Germinal center (tissue), 1 donor: Measurements from ENCODE around the gene FBXO28.
"Not testable (repeated sequence)": the region's sequence is repeated elsewhere in the genome, so short reads cannot be mapped to it uniquely, and the experiment has no call there.

Experiments used
- DNase-seq: peaks from one replicate; pipeline ENCODE4 v3.0.0; 2012; ENCODE audit warnings: mixed read lengths, low spot score

FBXO28 gene

DNA sequence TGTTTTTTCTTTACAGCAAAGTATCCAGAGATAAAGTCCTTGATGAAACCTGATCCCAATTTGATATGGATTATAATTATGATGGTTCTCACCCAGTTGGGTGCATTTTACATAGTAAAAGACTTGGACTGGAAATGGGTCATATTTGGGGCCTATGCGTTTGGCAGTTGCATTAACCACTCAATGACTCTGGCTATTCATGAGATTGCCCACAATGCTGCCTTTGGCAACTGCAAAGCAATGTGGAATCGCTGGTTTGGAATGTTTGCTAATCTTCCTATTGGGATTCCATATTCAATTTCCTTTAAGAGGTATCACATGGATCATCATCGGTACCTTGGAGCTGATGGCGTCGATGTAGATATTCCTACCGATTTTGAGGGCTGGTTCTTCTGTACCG lies 75.7 kb downstream of the FBXO28 start:
- no peak for DNase-seq

- DNase-seq: no peak
Observed at GRCh38 chr1:224192082-224192788, 78.3 kb downstream of the FBXO28 start.

- DNase-seq: no peak
Observed at GRCh38 chr1:224193319-224193966, 79.5 kb downstream of the FBXO28 start.

- DNase-seq: no peak
Observed at GRCh38 chr1:224196813-224197600, 83.1 kb downstream of the FBXO28 start.

GRCh38 chr1:224198572-224198971 lies 84.7 kb downstream of the FBXO28 start:
- DNase-seq: no peak

GRCh38 chr1:224199679-224200078 lies 85.8 kb downstream of the FBXO28 start:
- DNase-seq: no peak

DNA sequence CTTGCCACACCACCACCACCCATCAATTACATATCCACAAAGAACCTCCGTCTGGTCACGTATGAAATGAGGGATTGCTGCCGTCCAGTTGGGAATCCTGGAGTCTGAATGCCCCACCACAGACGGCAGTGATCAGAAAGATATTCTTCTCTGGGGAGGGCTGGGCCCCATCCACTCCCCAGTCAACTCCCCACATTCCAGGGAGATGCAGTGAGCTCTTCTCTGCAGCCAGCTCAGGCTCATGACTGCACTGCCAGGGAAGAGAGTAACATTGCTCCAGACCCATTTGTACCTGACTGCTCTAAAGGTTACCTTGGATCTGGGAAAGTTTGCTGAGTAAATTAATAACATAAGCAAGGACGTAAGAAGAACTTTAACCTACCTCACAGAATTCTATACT lies 87.5 kb downstream of the FBXO28 start:
- DNase-seq: no peak

DNA sequence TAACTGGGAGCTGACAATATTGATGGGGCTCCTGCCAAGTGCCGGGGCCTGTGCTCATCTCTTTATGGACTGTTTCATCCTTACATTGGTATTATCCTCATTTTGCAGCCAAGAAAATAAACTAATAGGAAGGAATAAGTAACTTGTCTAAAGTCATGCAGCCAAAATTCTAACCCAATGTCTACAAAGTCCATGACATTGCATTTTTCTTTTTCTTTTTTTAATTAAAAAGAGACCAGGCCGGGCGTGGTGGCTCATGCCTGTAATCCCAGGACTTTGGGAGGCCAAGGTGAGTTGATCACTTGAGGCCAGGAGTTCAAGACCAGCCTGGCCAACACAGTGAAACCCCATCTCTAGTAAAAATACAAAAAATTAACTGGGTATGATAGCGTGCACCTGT lies 87.9 kb downstream of the FBXO28 start:
- no peak for DNase-seq

GRCh38 chr1:224203243-224204016 lies 89.5 kb downstream of the FBXO28 start:
- DNase-seq: peak; percentile 53

DNA sequence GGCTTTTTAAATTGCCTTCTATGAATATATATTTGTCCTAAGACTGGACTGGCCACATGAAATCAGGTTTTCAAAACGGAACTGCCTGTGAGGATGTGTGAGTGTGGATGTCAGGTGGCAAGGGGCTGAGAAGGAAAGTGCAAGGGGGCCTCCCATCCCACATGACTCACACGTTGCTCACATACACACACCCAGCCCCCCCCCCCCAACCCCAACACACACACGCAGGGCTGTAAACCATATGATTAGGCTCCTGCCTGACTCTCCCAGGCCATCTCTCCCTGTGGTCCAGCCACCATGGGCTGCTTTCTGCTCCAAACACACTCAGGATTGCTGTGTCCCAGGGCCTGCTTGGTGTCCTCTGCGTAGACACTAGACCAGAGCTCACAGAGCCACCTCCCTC lies 91.5 kb downstream of the FBXO28 start:
- DNase-seq: no peak

DNA sequence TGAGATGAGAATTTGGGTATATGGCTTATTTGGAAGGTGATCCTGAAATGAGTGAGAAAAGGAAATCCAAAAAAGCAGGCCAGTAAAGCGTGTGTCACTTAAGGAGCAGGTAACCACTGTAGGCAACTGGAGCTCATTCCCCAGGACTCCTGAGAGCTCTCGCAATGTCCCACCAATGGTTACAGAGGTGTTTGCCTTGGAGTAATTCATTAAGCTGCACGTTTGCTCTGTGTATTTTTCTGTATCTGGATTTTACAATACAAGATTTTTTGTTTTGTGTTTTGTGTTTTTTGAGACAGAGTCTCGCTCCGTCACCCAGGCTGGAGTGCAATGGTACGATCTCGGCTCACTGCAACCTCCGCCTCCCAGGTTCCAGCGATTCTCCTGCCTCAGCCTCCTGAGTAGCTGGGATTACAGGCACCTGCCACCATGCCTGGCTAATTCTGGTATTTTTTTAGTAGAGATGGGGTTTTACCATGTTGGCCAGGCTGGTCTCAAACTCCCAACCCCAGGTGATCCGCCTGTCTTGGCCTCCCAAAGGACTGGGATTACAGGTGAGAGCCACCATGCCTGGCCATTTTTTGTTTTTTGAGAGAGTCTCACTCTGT lies 92.1 kb downstream of the FBXO28 start:
- not testable (repeated sequence) for DNase-seq

DNA sequence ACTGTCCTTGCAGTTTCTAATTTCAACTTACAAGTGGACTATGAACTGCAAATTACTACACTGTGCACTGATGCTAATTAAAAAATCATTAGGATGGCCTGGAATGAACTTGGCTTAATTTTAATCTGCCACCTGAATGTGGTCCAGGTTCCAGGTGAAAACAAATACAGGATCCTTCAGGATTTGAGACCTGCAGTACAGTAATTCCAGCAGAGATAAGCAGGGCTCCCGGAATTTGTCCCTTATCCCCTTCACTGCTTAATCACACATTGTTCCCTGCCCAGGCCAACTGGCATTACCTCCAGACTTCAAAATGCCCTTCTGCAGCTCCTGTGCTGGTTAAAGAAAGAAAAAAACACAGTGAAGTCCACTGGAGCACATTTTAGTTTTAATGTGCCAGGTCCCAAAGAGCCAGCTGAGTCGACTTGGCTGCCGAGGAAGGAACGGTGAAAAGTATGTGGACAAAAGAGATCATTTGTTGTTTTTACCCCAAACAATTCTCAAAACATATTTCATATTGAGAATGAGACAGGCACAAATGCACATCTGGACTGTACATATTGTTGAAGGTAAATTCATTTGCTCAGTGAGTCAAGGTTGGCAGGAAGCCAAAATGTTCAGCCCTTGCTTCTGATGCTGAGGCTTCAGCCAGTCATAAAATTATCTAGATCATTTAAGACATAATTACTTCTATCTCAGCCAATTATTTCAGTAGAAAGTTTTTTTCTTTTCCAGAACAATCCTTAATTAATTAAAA lies 97.5 kb downstream of the FBXO28 start:
- DNase-seq: no peak
